Liver (tissue), 9 donors: Measurements from ENCODE around the gene APBA2. TPM values are rescaled to one million over a fixed set of nuclear protein-coding genes. Genes with fewer than 3 reads are reported as not detected.
A peak's percentile ranks its signal among the peaks of the same experiment; 100 is the strongest.

Source experiments
- DNase-seq: peaks from one replicate; pipeline ENCODE4 v3.0.0-alpha.2; 2017; ENCODE audit warnings: low spot score
- H3K27ac ChIP-seq, 2 donors: one replicate each; pipeline ENCODE4 v1.7.0; 2013; ENCODE audit warnings: inconsistent platforms in 2 of 2, low read length in 2 of 2, control low read depth in 1 of 2, low read depth in 1 of 2, mild to moderate bottlenecking in 1 of 2
- H3K27me3 ChIP-seq, 4 donors: one replicate each; pipeline versions ENCODE4 v1.6.1 to v1.7.0; 2013; ENCODE audit warnings: low read length in 3 of 4, inconsistent platforms in 1 of 4, mild to moderate bottlenecking in 1 of 4, moderate library complexity in 1 of 4; ENCODE audit not compliant: control insufficient read depth in 4 of 4, insufficient read depth in 4 of 4
- H3K36me3 ChIP-seq, 4 donors: one replicate each; pipeline versions ENCODE4 v1.6.1 to v1.7.0; 2013; ENCODE audit warnings: low read length in 3 of 4, mild to moderate bottlenecking in 3 of 4, low read depth in 1 of 4, moderate library complexity in 1 of 4; ENCODE audit not compliant: control insufficient read depth in 4 of 4, insufficient read depth in 3 of 4
- H3K4me1 ChIP-seq, 4 donors: one replicate each; pipeline versions ENCODE4 v1.6.1 to v1.7.0; 2013; ENCODE audit warnings: low read length in 3 of 4, mild to moderate bottlenecking in 3 of 4, moderate library complexity in 1 of 4; ENCODE audit not compliant: control insufficient read depth in 4 of 4, insufficient read depth in 4 of 4
- H3K4me3 ChIP-seq, 3 donors: one replicate each; pipeline versions ENCODE4 v1.6.1 to v1.7.0; 2013; ENCODE audit warnings: low read length in 3 of 3, control low read depth in 1 of 3, low read depth in 1 of 3, mild to moderate bottlenecking in 1 of 3
- H3K9ac ChIP-seq, 2 donors: one replicate each; pipeline ENCODE4 v1.7.0; 2013; ENCODE audit warnings: low read length in 2 of 2, mild to moderate bottlenecking in 2 of 2, moderate library complexity in 2 of 2, control low read depth in 1 of 2, low read depth in 1 of 2
- H3K9me3 ChIP-seq, 4 donors: one replicate each; pipeline versions ENCODE4 v1.6.1 to v1.7.0; 2013; ENCODE audit warnings: low read length in 3 of 4; ENCODE audit not compliant: control insufficient read depth in 4 of 4
- ATF3 ChIP-seq: IDR thresholded peaks from 2 replicates; pipeline ENCODE4 v1.6.1; 2016; ENCODE audit warnings: antibody characterized with exemption
- CTCF ChIP-seq: fragments of 150-350 bp; IDR thresholded peaks from 2 replicates; pipeline ENCODE4 v1.5.1; 2017; ENCODE audit warnings: improper control_type of control experiment, low read depth, low read length; ENCODE audit not compliant: missing input control
- FOXA1 ChIP-seq: IDR thresholded peaks from 2 replicates; pipeline ENCODE4 v1.6.1; 2016; ENCODE audit warnings: antibody characterized with exemption
- FOXA2 ChIP-seq: IDR thresholded peaks from 2 replicates; pipeline ENCODE4 v1.6.1; 2016; ENCODE audit warnings: antibody characterized with exemption
- GABPA ChIP-seq, 2 donors: IDR thresholded peaks in 1 of 2; conservative IDR thresholded peaks in 1 of 2; 2 replicates each; pipeline ENCODE4 v1.6.1; 2016; ENCODE audit warnings: antibody characterized with exemption in 2 of 2, mild to moderate bottlenecking in 1 of 2, moderate library complexity in 1 of 2
- HNF4A ChIP-seq, 2 donors: conservative IDR thresholded peaks; 2 replicates each; pipeline ENCODE4 v1.6.1; 2016; ENCODE audit warnings: antibody characterized with exemption in 2 of 2, mild to moderate bottlenecking in 2 of 2
- HNF4G ChIP-seq: IDR thresholded peaks from 2 replicates; pipeline ENCODE4 v1.6.1; 2016; ENCODE audit warnings: antibody characterized with exemption
- JUND ChIP-seq, 2 donors: IDR thresholded peaks; 2 replicates each; pipeline ENCODE4 v1.6.1; 2016; ENCODE audit warnings: antibody characterized with exemption in 2 of 2
- MAX ChIP-seq: IDR thresholded peaks from 2 replicates; pipeline ENCODE4 v1.6.1; 2016; ENCODE audit warnings: antibody characterized with exemption
- NR2F2 ChIP-seq: IDR thresholded peaks from 2 replicates; pipeline ENCODE4 v1.6.1; 2016; ENCODE audit warnings: antibody characterized with exemption
- RAD21 ChIP-seq, 2 donors: IDR thresholded peaks; 2 replicates each; pipeline ENCODE4 v1.6.1; 2016; ENCODE audit warnings: antibody characterized with exemption in 2 of 2, mild to moderate bottlenecking in 2 of 2
- REST ChIP-seq: IDR thresholded peaks from 2 replicates; pipeline ENCODE4 v1.6.1; 2016; ENCODE audit warnings: antibody characterized with exemption, mild to moderate bottlenecking
- RXRA ChIP-seq, 2 donors: IDR thresholded peaks; 2 replicates each; pipeline ENCODE4 v1.6.1; 2017 to 2018; ENCODE audit warnings: antibody characterized with exemption in 2 of 2, mild to moderate bottlenecking in 1 of 2
- SP1 ChIP-seq: IDR thresholded peaks from 2 replicates; pipeline ENCODE4 v1.6.1; 2018; ENCODE audit warnings: antibody characterized with exemption, mild to moderate bottlenecking
- TAF1 ChIP-seq: conservative IDR thresholded peaks from 2 replicates; pipeline ENCODE4 v1.6.1; 2016; ENCODE audit warnings: antibody characterized with exemption, mild to moderate bottlenecking
- YY1 ChIP-seq: IDR thresholded peaks from 2 replicates; pipeline ENCODE4 v1.6.1; 2016; ENCODE audit warnings: antibody characterized with exemption, mild to moderate bottlenecking
- ZBTB33 ChIP-seq: IDR thresholded peaks from 2 replicates; pipeline ENCODE4 v1.6.1; 2016; ENCODE audit warnings: antibody characterized with exemption
- WGBS: extraction: QIAGEN DNeasy Blood & Tissue Kit; methylation state at CpG from one replicate; pipeline ENCODE4 v1.1.7; 2013; 5-methylcytosine and 5-hydroxymethylcytosine counted together
- polyA plus RNA-seq, 2 donors: library from polyadenylated mRNA; stranded (reverse) in 1 of 2; unstranded in 1 of 2; fragments of 200-250 nt in 1 of 2; fragments of >200 nt in 1 of 2; fragmentation: Nextera tagmentation in 1 of 2; extraction: Ambion mirVana in 1 of 2; gene quantifications; one replicate each; pipeline versions ENCODE4 v1.2.1 to v1.2.3, GENCODE V29; 2013 to 2015
- total RNA-seq, 2 donors: library from RNA; depleted of rRNA; stranded (reverse); fragments of >200 nt; gene quantifications; one replicate each; pipeline ENCODE4 v1.2.3, GENCODE V29; 2014
- donor health status: healthy.
- donor health status: healthy.
- donor health status: healthy.
- donor health status: healthy.
- donor health status: healthy.

The APBA2 gene
- total and polyA plus RNA-seq, 4 donors = 0.38 to 2.9 (median 1.7) TPM

GRCh38 chr15:28912422-28912821, 26.6 kb downstream of the APBA2 start:
- DNase-seq = peak; percentile 54
- Histone ChIP-seq H3K4me1 (no peaks in the 10 kb centered on the region), H3K4me3 (no peak overlapping the region), H3K9ac (no peak overlapping the region), H3K27ac (no peak overlapping the region), H3K36me3 (no peaks in the 10 kb centered on the region), H3K9me3 (no peaks in the 10 kb centered on the region), H3K27me3 (no peaks in the 10 kb centered on the region)
- WGBS = 96% methylated on average over 2 of the region's 2 CpGs
- TF ChIP-seq FOXA2 (no peak), HNF4A (conservative IDR thresholded peaks at IDR 0.05) (no peak), GABPA (IDR thresholded peaks at IDR 0.05 in 1 of 2, conservative IDR thresholded peaks at IDR 0.05 in 1 of 2) (no peak), RAD21 (IDR thresholded peaks at IDR 0.05) (no peak), YY1 (no peak), FOXA1 (no peak), HNF4G (no peak), SP1 (no peak), CTCF (no peak), JUND (IDR thresholded peaks at IDR 0.05) (no peak), NR2F2 (no peak), ATF3 (no peak), ZBTB33 (no peak), REST (no peak), MAX (no peak), RXRA (IDR thresholded peaks at IDR 0.05) (no peak)

- 86% methylated on average over 9 of the region's 9 CpGs for WGBS
- no peak for DNase-seq
- H3K36me3 ChIP-seq = no peaks in the 10 kb centered on the region
- no peaks in the 10 kb centered on the region for H3K27me3 ChIP-seq
- H3K9ac ChIP-seq = no peak overlapping the region
- H3K4me3 ChIP-seq = no peak overlapping the region
- no peaks in the 10 kb centered on the region for H3K9me3 ChIP-seq
- TF ChIP-seq CTCF (no peak), TAF1 (no peak), FOXA1 (no peak), FOXA2 (no peak), HNF4A (conservative IDR thresholded peaks at IDR 0.05) (no peak), ATF3 (no peak), HNF4G (no peak), GABPA (IDR thresholded peaks at IDR 0.05 in 1 of 2, conservative IDR thresholded peaks at IDR 0.05 in 1 of 2) (no peak), RAD21 (IDR thresholded peaks at IDR 0.05) (no peak), YY1 (no peak)
- H3K27ac ChIP-seq = no peak overlapping the region
- no peaks in the 10 kb centered on the region for H3K4me1 ChIP-seq
Measured at GRCh38 chr15:28913171-28913765, 27.5 kb downstream of the APBA2 start.
